22Rv1 (cell line): ENCODE results near the gene UBE2E1.

Experiments used
- H3K27ac ChIP-seq: fragments of 450-650 bp; 2 replicates; pipeline ENCODE4 v1.5.1; 2017
- CTCF ChIP-seq: fragments of 450-650 bp; IDR thresholded peaks from 2 replicates; pipeline ENCODE4 v1.5.1; 2017; ENCODE audit warnings: mild to moderate bottlenecking
- ZFX ChIP-seq: fragments of 450-650 bp; IDR thresholded peaks from 2 replicates; pipeline ENCODE4 v1.6.1; 2017; ENCODE audit warnings: antibody characterized with exemption, borderline replicate concordance

UBE2E1 gene

GRCh38 chr3:23931597-23931996 is 125.8 kb downstream of the UBE2E1 start:
- TF ChIP-seq ZFX (no peak), CTCF (no peak)
- H3K27ac ChIP-seq, result no peak overlapping the region

- TF ChIP-seq CTCF (no peak), ZFX (no peak)
- H3K27ac ChIP-seq, result no peak overlapping the region
These were observed 126.8 kb downstream of the UBE2E1 start for GRCh38 chr3:23932571-23932970.

GRCh38 chr3:23934253-23934652 is 128.5 kb downstream of the UBE2E1 start:
- H3K27ac ChIP-seq, result no peak overlapping the region
- no peak for TF ChIP-seq CTCF
- TF ChIP-seq ZFX, result no peak

GRCh38 chr3:23937296-23937695 is 131.5 kb downstream of the UBE2E1 start:
- TF ChIP-seq ZFX (no peak), CTCF (no peak)
- H3K27ac ChIP-seq, result no peak overlapping the region

GRCh38 chr3:23938688-23939087 is 132.9 kb downstream of the UBE2E1 start:
- H3K27ac ChIP-seq, result no peak overlapping the region
- TF ChIP-seq CTCF (no peak), ZFX (no peak)

- no peak overlapping the region for H3K27ac ChIP-seq
- no peak for TF ChIP-seq ZFX
- TF ChIP-seq CTCF, result no peak
These were observed 135.0 kb downstream of the UBE2E1 start for GRCh38 chr3:23940775-23941174.
